IMR-90 (cell line): ENCODE results near the gene TRIM17. TPM values are rescaled to one million over a fixed set of nuclear protein-coding genes. Genes with fewer than 3 reads are reported as not detected.

Source experiments
- ATAC-seq: fragments of 200-7000 bp; cut with Tn5 transposase; 2 replicates; pipeline ENCODE4 v1.9.1; 2020; ENCODE audit warnings: low read depth, mild to moderate bottlenecking, moderate library complexity
- BruUV-seq: library from RNA; stranded (reverse); fragments of 400-500 nt; replicated peaks from 2 replicates; lab custom pipeline; 2021; lab: Mats Ljungman, UMichigan
- CTCF ChIA-PET: fragments of 300-600 bp; formaldehyde crosslinking; extraction: SDS; loops from one replicate; lab custom pipeline; 2021; ENCODE audit warnings: antibody characterized with exemption; lab: Yijun Ruan, JAX
- POLR2A ChIA-PET: fragments of 300-600 bp; sonication (Branson Sonifier 250); formaldehyde crosslinking; loops from one replicate; lab custom pipeline; 2022; ENCODE audit warnings: antibody characterized with exemption; ENCODE audit not compliant: unreplicated experiment; lab: Charles Lee
- DNase-seq: peaks from one replicate; pipeline ENCODE4 v3.0.0; 2013
- H2AFZ ChIP-seq: replicated peaks from 2 replicates; pipeline ENCODE3; 2013; ENCODE audit warnings: low read length, mild to moderate bottlenecking; ENCODE audit not compliant: poor library complexity
- H2AK5ac ChIP-seq: 2 replicates; pipeline ENCODE4 v1.6.1; 2013; ENCODE audit warnings: low read depth, low read length, inconsistent platforms
- H2AK9ac ChIP-seq: replicated peaks from 2 replicates; pipeline ENCODE3; 2013; ENCODE audit warnings: mild to moderate bottlenecking, low read depth, low read length, moderate library complexity; ENCODE audit not compliant: poor library complexity
- H2BK120ac ChIP-seq: 2 replicates; pipeline ENCODE4 v1.6.1; 2013; ENCODE audit warnings: low read depth, low read length, inconsistent platforms
- H2BK15ac ChIP-seq: 3 replicates; pipeline ENCODE4 v1.6.1; 2013; ENCODE audit warnings: low read depth, low read length, inconsistent platforms
- H2BK20ac ChIP-seq: 2 replicates; pipeline ENCODE4 v1.6.1; 2013; ENCODE audit warnings: low read depth, mild to moderate bottlenecking, inconsistent platforms, low read length, moderate library complexity
- H2BK5ac ChIP-seq: 2 replicates; pipeline ENCODE4 v1.6.1; 2013; ENCODE audit warnings: mild to moderate bottlenecking, low read depth, low read length, inconsistent platforms; ENCODE audit not compliant: poor library complexity, severe bottlenecking
- H3K14ac ChIP-seq: replicated peaks from 2 replicates; pipeline ENCODE4 v1.6.1; 2013; ENCODE audit warnings: low read depth, low read length, inconsistent platforms
- H3K18ac ChIP-seq: 2 replicates; pipeline ENCODE4 v1.6.1; 2013; ENCODE audit warnings: low read depth, low read length, control low read depth
- H3K23ac ChIP-seq: 2 replicates; pipeline ENCODE4 v1.6.1; 2013; ENCODE audit warnings: low read depth, low read length, inconsistent platforms
- H3K27ac ChIP-seq: 2 replicates; pipeline ENCODE4 v1.5.1; 2013; ENCODE audit warnings: mild to moderate bottlenecking, control low read depth, low read length; ENCODE audit not compliant: insufficient read depth
- H3K27me3 ChIP-seq: 2 replicates; pipeline ENCODE4 v1.6.1; 2013; ENCODE audit warnings: low read length; ENCODE audit not compliant: control insufficient read depth, insufficient read depth
- H3K36me3 ChIP-seq: 2 replicates; pipeline ENCODE4 v1.6.1; 2013; ENCODE audit warnings: low read length, mixed read lengths; ENCODE audit not compliant: control insufficient read depth, insufficient read depth
- H3K4ac ChIP-seq: 2 replicates; pipeline ENCODE4 v1.6.1; 2013; ENCODE audit warnings: low read depth, low read length, inconsistent platforms
- H3K4me1 ChIP-seq: 2 replicates; pipeline ENCODE4 v1.6.1; 2013; ENCODE audit warnings: low read length, mixed read lengths; ENCODE audit not compliant: control insufficient read depth, insufficient read depth
- H3K4me2 ChIP-seq: 2 replicates; pipeline ENCODE4 v1.6.1; 2013; ENCODE audit warnings: low read depth, mild to moderate bottlenecking, control low read depth, low read length, moderate library complexity
- H3K4me3 ChIP-seq: 2 replicates; pipeline ENCODE4 v1.5.1; 2013; ENCODE audit warnings: low read depth, mild to moderate bottlenecking, control low read depth, low read length, moderate library complexity; ENCODE audit not compliant: insufficient read depth
- H3K56ac ChIP-seq: 2 replicates; pipeline ENCODE4 v1.6.1; 2013; ENCODE audit warnings: low read length, inconsistent platforms; ENCODE audit not compliant: insufficient read depth; ENCODE audit errors: extremely low read depth
- H3K79me1 ChIP-seq, 2 experiments: 2 replicates each; pipeline ENCODE4 v1.6.1; 2013; ENCODE audit warnings: low read length in 2 of 2, inconsistent platforms in 1 of 2, low read depth in 1 of 2
- H3K9ac ChIP-seq: 2 replicates; pipeline ENCODE4 v1.6.1; 2013; ENCODE audit warnings: low read depth, low read length, control low read depth
- H3K9me1 ChIP-seq: 2 replicates; pipeline ENCODE4 v1.6.1; 2013; ENCODE audit warnings: low read length, inconsistent platforms; ENCODE audit not compliant: insufficient read depth
- H3K9me3 ChIP-seq: 2 replicates; pipeline ENCODE4 v1.6.1; 2013; ENCODE audit warnings: low read length; ENCODE audit not compliant: control insufficient read depth, insufficient read depth
- H4K20me1 ChIP-seq: 2 replicates; pipeline ENCODE4 v1.6.1; 2013; ENCODE audit warnings: low read length, inconsistent platforms; ENCODE audit not compliant: insufficient read depth
- H4K5ac ChIP-seq: 2 replicates; pipeline ENCODE4 v1.6.1; 2013; ENCODE audit warnings: mild to moderate bottlenecking, low read depth, low read length, control low read depth
- H4K8ac ChIP-seq, 2 experiments: 2 replicates each; pipeline ENCODE4 v1.6.1; 2013; ENCODE audit warnings: low read depth in 2 of 2, low read length in 2 of 2, control low read depth in 1 of 2, inconsistent platforms in 1 of 2
- H4K91ac ChIP-seq: 2 replicates; pipeline ENCODE4 v1.6.1; 2013; ENCODE audit warnings: low read depth, low read length, inconsistent platforms; ENCODE audit not compliant: insufficient read depth
- BHLHE40 ChIP-seq: fragments of 150-350 bp; IDR thresholded peaks from 2 replicates; pipeline ENCODE4 v1.6.1; 2016; ENCODE audit warnings: mild to moderate bottlenecking, low read depth, low read length
- CHD1 ChIP-seq: IDR thresholded peaks from 2 replicates; pipeline ENCODE4 v1.6.1; 2012; ENCODE audit warnings: low read depth, low read length, improper control_type of control experiment
- FOS ChIP-seq: fragments of 150-350 bp; IDR thresholded peaks from 2 replicates; pipeline ENCODE4 v1.6.1; 2016; ENCODE audit warnings: low read depth, low read length
- MAFK ChIP-seq: IDR thresholded peaks from 2 replicates; pipeline ENCODE4 v1.6.1; 2012; ENCODE audit warnings: low read depth, low read length, improper control_type of control experiment
- MXI1 ChIP-seq: IDR thresholded peaks from 2 replicates; pipeline ENCODE4 v1.6.1; 2012; ENCODE audit warnings: low read depth, mild to moderate bottlenecking, low read length, moderate library complexity, borderline replicate concordance
- POLR2A ChIP-seq: IDR thresholded peaks from 2 replicates; pipeline ENCODE4 v1.6.1; 2012; ENCODE audit warnings: mild to moderate bottlenecking, low read depth, low read length
- RCOR1 ChIP-seq: IDR thresholded peaks from 2 replicates; pipeline ENCODE4 v1.6.1; 2012; ENCODE audit warnings: mild to moderate bottlenecking, low read length, improper control_type of control experiment; ENCODE audit not compliant: insufficient replicate concordance
- SMC3 ChIP-seq: fragments of 150-350 bp; IDR thresholded peaks from 2 replicates; pipeline ENCODE4 v1.6.1; 2016; ENCODE audit warnings: low read depth, mild to moderate bottlenecking, antibody characterized with exemption, low read length, moderate library complexity
- WGBS, 2 experiments: methylation state at CpG; one replicate each; pipeline versions ENCODE4 v1.1.5 to v1.1.7; 2013; ENCODE audit warnings: missing lambda C conversion rate in 2 of 2; ENCODE audit not compliant: insufficient read length in 1 of 2; ENCODE audit errors: extremely low coverage in 2 of 2; 5-methylcytosine and 5-hydroxymethylcytosine counted together
- dilution Hi-C: fragments of 300-500 bp; cut with HindIII; formaldehyde crosslinking; loops from one replicate; pipeline ENCODE4 v1.14.3; 2018; ENCODE audit warnings: low sequenced_read_pairs; ENCODE audit not compliant: unreplicated experiment
- in situ Hi-C: fragments of 300-500 bp; cut with MboI; formaldehyde crosslinking; loops from 3 replicates; pipeline ENCODE4 v1.14.3; 2019; ENCODE audit warnings: low sequenced_read_pairs, inconsistent platforms, mixed read lengths
- intact Hi-C: fragments of 100-400 bp; cut with micrococcal nuclease; formaldehyde crosslinking; loops from 2 replicates; pipeline ENCODE4 v1.10.0; 2022
- polyA plus RNA-seq, 3 experiments: library from polyadenylated mRNA; depleted of rRNA; stranded (reverse); fragments of >200 nt; gene quantifications; 2 replicates each; pipeline ENCODE4 v1.2.3, GENCODE V29; 2012; ENCODE audit warnings: low replicate concordance in 1 of 3
- total RNA-seq: library from RNA; depleted of rRNA; stranded (reverse); fragments of >200 nt; gene quantifications from 2 replicates; pipeline ENCODE4 v1.2.3, GENCODE V29; 2012
- TF ChIP-seq, protein P1 (sequence below): fragments of 150-350 bp; IDR thresholded peaks from 2 replicates; pipeline ENCODE4 v1.6.1; 2017; ENCODE audit warnings: mild to moderate bottlenecking, antibody characterized with exemption, low read length, low read depth

The TRIM17 gene
- total and polyA plus RNA-seq, 2 of the 4 experiments (the other 2 are of a cell fraction) = 0.39 TPM; not detected in 1

DNA sequence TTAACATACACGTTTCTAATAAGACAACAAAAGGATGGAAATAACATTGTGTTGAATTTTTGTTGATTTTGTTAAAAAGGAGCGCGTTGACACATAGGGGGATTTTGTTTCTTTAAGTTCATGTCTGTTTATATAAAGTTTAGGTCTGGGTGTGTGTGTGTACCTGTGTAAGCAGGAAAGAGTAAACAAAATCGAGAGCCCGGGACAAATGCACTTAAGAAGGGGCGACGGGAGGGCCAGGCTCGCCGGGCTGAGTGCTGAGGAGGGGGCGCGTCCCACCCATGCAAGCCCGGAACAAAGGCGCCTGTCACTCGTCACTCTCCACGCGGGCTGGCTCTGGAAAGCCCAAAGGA, 28.8 kb upstream of the TRIM17 start:
- no TSS peak for BruUV-seq
- WGBS, 2 experiments = 12 to 100% methylated on average over 2 to 14 of the region's 16 CpGs
- peak overlapping the region; percentile 78; the same call in 1 of the 2 replicates for H3K4me2 ChIP-seq

More for the DNA sequence above, 28.8 kb upstream of the TRIM17 start:
- no peak overlapping the region for H2BK15ac ChIP-seq
- no peak overlapping the region for H4K8ac ChIP-seq
- no peak for ATAC-seq
- H3K4me3 ChIP-seq = no peak overlapping the region
- H2BK20ac ChIP-seq = no peak overlapping the region
- H2AK9ac ChIP-seq = peak overlapping the region; percentile 3
- DNase-seq = no peak
- H3K79me1 ChIP-seq = no peaks in the 10 kb centered on the region
- H3K27ac ChIP-seq = no peak overlapping the region
- ChIA-PET POLR2A (no interaction called here), CTCF (interaction anchor here (0.6 kb wide), 1 partner anchor 235 kb away, joined by 6 read pairs; no protein-coding TSS in a partner anchor)
- no peaks in the 10 kb centered on the region; the same call in 1 of the 2 replicates for H3K9me1 ChIP-seq
- TF ChIP-seq, protein P1, sequence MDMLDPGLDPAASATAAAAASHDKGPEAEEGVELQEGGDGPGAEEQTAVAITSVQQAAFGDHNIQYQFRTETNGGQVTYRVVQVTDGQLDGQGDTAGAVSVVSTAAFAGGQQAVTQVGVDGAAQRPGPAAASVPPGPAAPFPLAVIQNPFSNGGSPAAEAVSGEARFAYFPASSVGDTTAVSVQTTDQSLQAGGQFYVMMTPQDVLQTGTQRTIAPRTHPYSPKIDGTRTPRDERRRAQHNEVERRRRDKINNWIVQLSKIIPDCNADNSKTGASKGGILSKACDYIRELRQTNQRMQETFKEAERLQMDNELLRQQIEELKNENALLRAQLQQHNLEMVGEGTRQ = no peak
- TF ChIP-seq CHD1 = no peak
- no peak for TF ChIP-seq POLR2A
- TF ChIP-seq BHLHE40 = no peak
- TF ChIP-seq MAFK = no peak
- no peak for TF ChIP-seq FOS
- no peak for TF ChIP-seq SMC3
- no peak for TF ChIP-seq MXI1
- TF ChIP-seq RCOR1 = no peak
- in situ Hi-C loops (no loop called here), dilution Hi-C loops (no loop called here), intact Hi-C loops (no loop called here)
- no peak overlapping the region for H2BK5ac ChIP-seq
- H2AK5ac ChIP-seq = no peak overlapping the region
- no peak overlapping the region for H3K14ac ChIP-seq
- H4K5ac ChIP-seq = no peak overlapping the region
- H3K9ac ChIP-seq = no peak overlapping the region
- H3K23ac ChIP-seq = no peak overlapping the region
- H2AFZ ChIP-seq = peak overlapping the region; percentile 85
- H4K91ac ChIP-seq = no peak overlapping the region
- H3K9me3 ChIP-seq = no peaks in the 10 kb centered on the region; the same call in 1 of the 2 replicates
- peaks cover 48% of the 10 kb centered on the region for H3K27me3 ChIP-seq
- no peaks in the 10 kb centered on the region for H3K36me3 ChIP-seq
- H4K20me1 ChIP-seq = no peaks in the 10 kb centered on the region
- no peak overlapping the region for H3K18ac ChIP-seq
- H2BK120ac ChIP-seq = no peak overlapping the region
- H3K4ac ChIP-seq = no peak overlapping the region
- no peak overlapping the region for H3K56ac ChIP-seq
- H3K4me1 ChIP-seq = no peaks in the 10 kb centered on the region
